H1 (cell line): ENCODE measurements around the gene TMED3. TPM values are rescaled to one million over a fixed set of nuclear protein-coding genes. Genes with fewer than 3 reads are reported as not detected.

Source experiments
- CBX8 ChIP-seq: fragments of 300-800, 300-1000 bp; sonication (generic); IDR thresholded peaks from 2 replicates; pipeline ENCODE4 v1.7.1; 2016; ENCODE audit warnings: low read depth, low read length, borderline replicate concordance
- KDM4A ChIP-seq: IDR thresholded peaks from one replicate; pipeline ENCODE4 v1.7.1; 2012; ENCODE audit warnings: low read depth, mild to moderate bottlenecking, moderate library complexity, low read length, inconsistent platforms; ENCODE audit not compliant: severe bottlenecking
- NRF1 ChIP-seq: IDR thresholded peaks from 2 replicates; pipeline ENCODE4 v1.6.1; 2011; ENCODE audit warnings: mild to moderate bottlenecking, low read depth, low read length, improper control_type of control experiment
- RXRA ChIP-seq: IDR thresholded peaks from 2 replicates; pipeline ENCODE4 v1.6.1; 2011; ENCODE audit warnings: low read depth, mild to moderate bottlenecking, low read length, moderate library complexity; ENCODE audit not compliant: insufficient read depth
- polyA plus RNA-seq, 7 experiments: library from polyadenylated mRNA; depleted of rRNA in 3 of 7; stranded (reverse) in 5 of 7; unstranded in 2 of 7; fragments of >200 nt in 5 of 7; fragments of 200-250 nt in 2 of 7; gene quantifications; 1 replicate in 5 of 7; 2 replicates in 1 of 7; 4 replicates in 1 of 7; pipeline versions ENCODE4 v1.2.1 to v1.2.3, GENCODE V29; 2011 to 2013; ENCODE audit warnings: missing spikeins in 2 of 7, mixed read lengths in 2 of 7
- total RNA-seq: library from RNA; stranded (reverse); fragmentation: NEBNext Ultra II Directional; extraction: Animal tissue kit (Norgen Biotek cat#: 25700); gene quantifications from 2 replicates; pipeline ENCODE4 v1.2.1, GENCODE V29; 2021
- TF ChIP-seq, protein P1 (sequence below): fragments of 300-600 bp; sonication (generic); IDR thresholded peaks from 2 replicates; pipeline ENCODE4 v1.7.1; 2012; ENCODE audit warnings: low read length, moderate library complexity, mild to moderate bottlenecking, inconsistent platforms; ENCODE audit not compliant: insufficient replicate concordance
- TF ChIP-seq, protein P2 (sequence below): IDR thresholded peaks from 2 replicates; pipeline ENCODE4 v1.6.1; 2012; ENCODE audit warnings: low read length, inconsistent platforms

Gene TMED3
- total and polyA plus RNA-seq, 2 of the 8 experiments (the other 6 are each of a cell fraction or from before 2014, with no cell fraction given): 50.2 to 110 TPM

DNA sequence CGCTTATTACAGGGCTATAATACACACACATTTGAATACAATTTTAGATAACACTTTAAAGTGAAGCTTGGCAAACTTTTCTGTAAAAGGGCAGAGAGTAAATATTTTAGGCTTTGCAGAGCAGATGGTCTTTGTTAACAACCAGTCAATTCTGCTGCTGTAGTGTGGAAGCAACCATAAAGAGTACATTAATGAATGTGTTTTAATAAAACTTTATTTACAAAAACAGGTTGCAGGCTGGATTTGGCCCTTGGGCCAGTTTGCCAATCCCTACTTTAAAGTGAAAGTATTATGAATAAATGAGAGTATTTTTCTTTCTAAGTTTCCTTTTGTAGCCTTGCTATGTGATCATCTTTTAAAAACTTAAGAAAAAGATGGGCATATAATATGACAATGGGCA is 49.1 kb upstream of the TMED3 start (continued):
- TF ChIP-seq, protein P1, sequence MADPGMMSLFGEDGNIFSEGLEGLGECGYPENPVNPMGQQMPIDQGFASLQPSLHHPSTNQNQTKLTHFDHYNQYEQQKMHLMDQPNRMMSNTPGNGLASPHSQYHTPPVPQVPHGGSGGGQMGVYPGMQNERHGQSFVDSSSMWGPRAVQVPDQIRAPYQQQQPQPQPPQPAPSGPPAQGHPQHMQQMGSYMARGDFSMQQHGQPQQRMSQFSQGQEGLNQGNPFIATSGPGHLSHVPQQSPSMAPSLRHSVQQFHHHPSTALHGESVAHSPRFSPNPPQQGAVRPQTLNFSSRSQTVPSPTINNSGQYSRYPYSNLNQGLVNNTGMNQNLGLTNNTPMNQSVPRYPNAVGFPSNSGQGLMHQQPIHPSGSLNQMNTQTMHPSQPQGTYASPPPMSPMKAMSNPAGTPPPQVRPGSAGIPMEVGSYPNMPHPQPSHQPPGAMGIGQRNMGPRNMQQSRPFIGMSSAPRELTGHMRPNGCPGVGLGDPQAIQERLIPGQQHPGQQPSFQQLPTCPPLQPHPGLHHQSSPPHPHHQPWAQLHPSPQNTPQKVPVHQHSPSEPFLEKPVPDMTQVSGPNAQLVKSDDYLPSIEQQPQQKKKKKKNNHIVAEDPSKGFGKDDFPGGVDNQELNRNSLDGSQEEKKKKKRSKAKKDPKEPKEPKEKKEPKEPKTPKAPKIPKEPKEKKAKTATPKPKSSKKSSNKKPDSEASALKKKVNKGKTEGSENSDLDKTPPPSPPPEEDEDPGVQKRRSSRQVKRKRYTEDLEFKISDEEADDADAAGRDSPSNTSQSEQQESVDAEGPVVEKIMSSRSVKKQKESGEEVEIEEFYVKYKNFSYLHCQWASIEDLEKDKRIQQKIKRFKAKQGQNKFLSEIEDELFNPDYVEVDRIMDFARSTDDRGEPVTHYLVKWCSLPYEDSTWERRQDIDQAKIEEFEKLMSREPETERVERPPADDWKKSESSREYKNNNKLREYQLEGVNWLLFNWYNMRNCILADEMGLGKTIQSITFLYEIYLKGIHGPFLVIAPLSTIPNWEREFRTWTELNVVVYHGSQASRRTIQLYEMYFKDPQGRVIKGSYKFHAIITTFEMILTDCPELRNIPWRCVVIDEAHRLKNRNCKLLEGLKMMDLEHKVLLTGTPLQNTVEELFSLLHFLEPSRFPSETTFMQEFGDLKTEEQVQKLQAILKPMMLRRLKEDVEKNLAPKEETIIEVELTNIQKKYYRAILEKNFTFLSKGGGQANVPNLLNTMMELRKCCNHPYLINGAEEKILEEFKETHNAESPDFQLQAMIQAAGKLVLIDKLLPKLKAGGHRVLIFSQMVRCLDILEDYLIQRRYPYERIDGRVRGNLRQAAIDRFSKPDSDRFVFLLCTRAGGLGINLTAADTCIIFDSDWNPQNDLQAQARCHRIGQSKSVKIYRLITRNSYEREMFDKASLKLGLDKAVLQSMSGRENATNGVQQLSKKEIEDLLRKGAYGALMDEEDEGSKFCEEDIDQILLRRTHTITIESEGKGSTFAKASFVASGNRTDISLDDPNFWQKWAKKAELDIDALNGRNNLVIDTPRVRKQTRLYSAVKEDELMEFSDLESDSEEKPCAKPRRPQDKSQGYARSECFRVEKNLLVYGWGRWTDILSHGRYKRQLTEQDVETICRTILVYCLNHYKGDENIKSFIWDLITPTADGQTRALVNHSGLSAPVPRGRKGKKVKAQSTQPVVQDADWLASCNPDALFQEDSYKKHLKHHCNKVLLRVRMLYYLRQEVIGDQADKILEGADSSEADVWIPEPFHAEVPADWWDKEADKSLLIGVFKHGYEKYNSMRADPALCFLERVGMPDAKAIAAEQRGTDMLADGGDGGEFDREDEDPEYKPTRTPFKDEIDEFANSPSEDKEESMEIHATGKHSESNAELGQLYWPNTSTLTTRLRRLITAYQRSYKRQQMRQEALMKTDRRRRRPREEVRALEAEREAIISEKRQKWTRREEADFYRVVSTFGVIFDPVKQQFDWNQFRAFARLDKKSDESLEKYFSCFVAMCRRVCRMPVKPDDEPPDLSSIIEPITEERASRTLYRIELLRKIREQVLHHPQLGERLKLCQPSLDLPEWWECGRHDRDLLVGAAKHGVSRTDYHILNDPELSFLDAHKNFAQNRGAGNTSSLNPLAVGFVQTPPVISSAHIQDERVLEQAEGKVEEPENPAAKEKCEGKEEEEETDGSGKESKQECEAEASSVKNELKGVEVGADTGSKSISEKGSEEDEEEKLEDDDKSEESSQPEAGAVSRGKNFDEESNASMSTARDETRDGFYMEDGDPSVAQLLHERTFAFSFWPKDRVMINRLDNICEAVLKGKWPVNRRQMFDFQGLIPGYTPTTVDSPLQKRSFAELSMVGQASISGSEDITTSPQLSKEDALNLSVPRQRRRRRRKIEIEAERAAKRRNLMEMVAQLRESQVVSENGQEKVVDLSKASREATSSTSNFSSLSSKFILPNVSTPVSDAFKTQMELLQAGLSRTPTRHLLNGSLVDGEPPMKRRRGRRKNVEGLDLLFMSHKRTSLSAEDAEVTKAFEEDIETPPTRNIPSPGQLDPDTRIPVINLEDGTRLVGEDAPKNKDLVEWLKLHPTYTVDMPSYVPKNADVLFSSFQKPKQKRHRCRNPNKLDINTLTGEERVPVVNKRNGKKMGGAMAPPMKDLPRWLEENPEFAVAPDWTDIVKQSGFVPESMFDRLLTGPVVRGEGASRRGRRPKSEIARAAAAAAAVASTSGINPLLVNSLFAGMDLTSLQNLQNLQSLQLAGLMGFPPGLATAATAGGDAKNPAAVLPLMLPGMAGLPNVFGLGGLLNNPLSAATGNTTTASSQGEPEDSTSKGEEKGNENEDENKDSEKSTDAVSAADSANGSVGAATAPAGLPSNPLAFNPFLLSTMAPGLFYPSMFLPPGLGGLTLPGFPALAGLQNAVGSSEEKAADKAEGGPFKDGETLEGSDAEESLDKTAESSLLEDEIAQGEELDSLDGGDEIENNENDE: no peak
- TF ChIP-seq KDM4A: no peak
- TF ChIP-seq CBX8: no peak
- TF ChIP-seq RXRA: no peak
- TF ChIP-seq, protein P2, sequence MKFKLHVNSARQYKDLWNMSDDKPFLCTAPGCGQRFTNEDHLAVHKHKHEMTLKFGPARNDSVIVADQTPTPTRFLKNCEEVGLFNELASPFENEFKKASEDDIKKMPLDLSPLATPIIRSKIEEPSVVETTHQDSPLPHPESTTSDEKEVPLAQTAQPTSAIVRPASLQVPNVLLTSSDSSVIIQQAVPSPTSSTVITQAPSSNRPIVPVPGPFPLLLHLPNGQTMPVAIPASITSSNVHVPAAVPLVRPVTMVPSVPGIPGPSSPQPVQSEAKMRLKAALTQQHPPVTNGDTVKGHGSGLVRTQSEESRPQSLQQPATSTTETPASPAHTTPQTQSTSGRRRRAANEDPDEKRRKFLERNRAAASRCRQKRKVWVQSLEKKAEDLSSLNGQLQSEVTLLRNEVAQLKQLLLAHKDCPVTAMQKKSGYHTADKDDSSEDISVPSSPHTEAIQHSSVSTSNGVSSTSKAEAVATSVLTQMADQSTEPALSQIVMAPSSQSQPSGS: no peak
- TF ChIP-seq NRF1: no peak
